HFFc6 (cell line): ENCODE data around the gene CREG1. TPM values are rescaled to one million over a fixed set of nuclear protein-coding genes. Genes with fewer than 3 reads are reported as not detected.

Experiments
- DNase-seq: peaks from one replicate; pipeline ENCODE4 v3.0.0-alpha.2; 2018
- H3K27ac Mint-ChIP-seq: 2 replicates; pipeline ENCODE4 v1.8.0; 2020; ENCODE audit warnings: mild to moderate bottlenecking, mixed read lengths
- H3K27me3 Mint-ChIP-seq: 2 replicates; pipeline ENCODE4 v1.8.0; 2021; ENCODE audit warnings: mild to moderate bottlenecking, moderate library complexity, mixed read lengths; ENCODE audit not compliant: insufficient read depth
- H3K36me3 Mint-ChIP-seq: 2 replicates; pipeline ENCODE4 v1.8.0; 2021; ENCODE audit warnings: low read depth, mixed read lengths
- H3K4me1 Mint-ChIP-seq: 2 replicates; pipeline ENCODE4 v1.8.0; 2020; ENCODE audit warnings: low read depth, mixed read lengths
- H3K4me3 Mint-ChIP-seq: 2 replicates; pipeline ENCODE4 v1.8.0; 2020; ENCODE audit warnings: mild to moderate bottlenecking, moderate library complexity, mixed read lengths
- H3K9me3 Mint-ChIP-seq: 2 replicates; pipeline ENCODE4 v1.8.0; 2020; ENCODE audit warnings: mild to moderate bottlenecking, mixed read lengths
- total RNA-seq, 6 experiments: library from RNA; stranded (reverse); fragmentation: NEBNext Ultra II Directional; extraction: Animal tissue kit (Norgen Biotek cat#: 25700); gene quantifications; 2 replicates in 1 of 6; 3 replicates in 5 of 6; pipeline ENCODE4 v1.2.3, GENCODE V29; 2021
- TF ChIP-seq, protein P1 (sequence below): fragments of 200-600 bp; sonication (generic); IDR thresholded peaks from 2 replicates; pipeline ENCODE4 v1.5.0; 2021; ENCODE audit warnings: antibody characterized with exemption, mild to moderate bottlenecking

Gene CREG1
- total RNA-seq, 6 experiments from 2014 or later = 13.6 to 21.7 (median 16.7) TPM

DNA sequence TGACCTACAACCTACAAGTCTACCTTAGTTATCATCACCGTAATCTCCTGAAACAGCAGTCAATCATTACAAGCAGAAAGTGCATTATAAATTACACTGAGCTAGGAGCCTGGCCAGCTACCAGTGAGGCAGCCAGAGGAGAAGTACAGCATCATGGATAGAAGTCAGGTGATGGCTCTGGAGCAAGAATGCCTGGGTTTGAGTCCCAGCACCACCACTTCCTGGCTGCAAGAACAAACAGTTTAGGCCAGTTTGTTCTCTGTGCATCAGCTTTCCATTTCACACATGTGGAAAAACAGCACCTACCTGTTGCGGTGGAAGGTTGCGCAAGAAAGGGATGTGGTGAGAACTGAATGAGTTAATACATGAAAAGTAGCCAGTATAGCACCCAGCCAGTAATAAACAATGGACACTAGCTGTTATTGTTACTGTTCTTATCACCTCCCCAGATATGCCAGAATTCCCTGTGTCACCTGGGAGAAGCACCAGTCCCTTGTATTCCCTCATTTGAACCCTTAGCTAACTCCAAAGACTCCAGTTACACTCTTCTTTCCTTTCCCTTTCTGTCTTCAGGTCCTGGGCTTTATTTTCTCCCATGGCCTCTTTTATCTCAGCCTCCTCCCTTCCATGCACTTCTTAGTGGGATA is 9.0 kb downstream of the CREG1 start:
- no peaks in the 10 kb centered on the region for H3K36me3 Mint-ChIP-seq
- no peak overlapping the region for H3K4me3 Mint-ChIP-seq
- H3K27me3 Mint-ChIP-seq = no peaks in the 10 kb centered on the region; the same call in none of the 2 replicates
- H3K4me1 Mint-ChIP-seq = peaks cover 5% of the 10 kb centered on the region; the same call in 1 of the 2 replicates
- DNase-seq = no peak
- H3K27ac Mint-ChIP-seq = no peak overlapping the region
- no peaks in the 10 kb centered on the region for H3K9me3 Mint-ChIP-seq
- TF ChIP-seq, protein P1, sequence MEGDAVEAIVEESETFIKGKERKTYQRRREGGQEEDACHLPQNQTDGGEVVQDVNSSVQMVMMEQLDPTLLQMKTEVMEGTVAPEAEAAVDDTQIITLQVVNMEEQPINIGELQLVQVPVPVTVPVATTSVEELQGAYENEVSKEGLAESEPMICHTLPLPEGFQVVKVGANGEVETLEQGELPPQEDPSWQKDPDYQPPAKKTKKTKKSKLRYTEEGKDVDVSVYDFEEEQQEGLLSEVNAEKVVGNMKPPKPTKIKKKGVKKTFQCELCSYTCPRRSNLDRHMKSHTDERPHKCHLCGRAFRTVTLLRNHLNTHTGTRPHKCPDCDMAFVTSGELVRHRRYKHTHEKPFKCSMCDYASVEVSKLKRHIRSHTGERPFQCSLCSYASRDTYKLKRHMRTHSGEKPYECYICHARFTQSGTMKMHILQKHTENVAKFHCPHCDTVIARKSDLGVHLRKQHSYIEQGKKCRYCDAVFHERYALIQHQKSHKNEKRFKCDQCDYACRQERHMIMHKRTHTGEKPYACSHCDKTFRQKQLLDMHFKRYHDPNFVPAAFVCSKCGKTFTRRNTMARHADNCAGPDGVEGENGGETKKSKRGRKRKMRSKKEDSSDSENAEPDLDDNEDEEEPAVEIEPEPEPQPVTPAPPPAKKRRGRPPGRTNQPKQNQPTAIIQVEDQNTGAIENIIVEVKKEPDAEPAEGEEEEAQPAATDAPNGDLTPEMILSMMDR = no peak

DNA sequence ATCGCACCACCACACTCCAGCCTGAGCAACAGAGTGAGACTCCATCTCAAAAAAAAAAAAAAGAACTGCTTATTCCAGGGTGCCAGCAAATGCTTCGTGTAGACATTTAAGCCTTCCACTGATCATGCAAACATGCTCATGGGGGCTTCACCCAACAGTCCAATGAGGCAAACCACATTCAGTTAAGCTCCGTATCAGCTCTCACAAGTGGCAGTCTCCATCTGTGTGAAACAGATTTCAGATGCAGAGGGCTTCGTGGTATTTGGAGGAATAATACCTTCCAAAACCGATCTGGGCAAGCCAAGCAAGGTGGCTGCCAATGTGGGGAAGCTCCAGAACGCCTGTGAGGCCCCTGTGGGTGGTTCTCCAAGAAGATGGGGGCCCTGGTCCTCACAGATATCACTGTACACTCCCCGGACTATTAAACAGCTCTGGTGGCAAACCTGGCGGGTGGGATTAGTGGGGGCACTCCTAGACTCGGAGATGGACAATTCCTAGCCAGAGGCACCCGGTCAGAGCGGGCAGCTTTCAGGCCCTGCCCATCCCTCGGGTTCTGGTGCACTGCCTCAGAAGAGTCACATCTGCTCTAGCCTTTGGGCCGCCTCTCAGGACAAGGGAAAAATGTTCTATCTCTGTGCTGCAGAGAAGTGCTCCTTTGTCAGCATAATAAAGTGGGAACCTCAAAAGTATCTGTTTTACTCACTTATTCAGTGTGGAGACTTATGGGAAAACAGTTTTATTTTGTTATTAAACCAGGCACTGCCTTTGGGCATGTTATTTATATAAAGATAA is 10.2 kb downstream of the CREG1 start:
- DNase-seq = no peak
- Mint-ChIP-seq H3K27ac (no peak overlapping the region), H3K4me3 (no peak overlapping the region), H3K9me3 (no peaks in the 10 kb centered on the region), H3K27me3 (no peaks in the 10 kb centered on the region; the same call in 1 of the 2 replicates), H3K4me1 (0 out of 2 replicates have a peak, but pooled peaks cover 6% of the 10 kb centered on the region), H3K36me3 (no peaks in the 10 kb centered on the region)
- TF ChIP-seq, protein P1 = no peak

DNA sequence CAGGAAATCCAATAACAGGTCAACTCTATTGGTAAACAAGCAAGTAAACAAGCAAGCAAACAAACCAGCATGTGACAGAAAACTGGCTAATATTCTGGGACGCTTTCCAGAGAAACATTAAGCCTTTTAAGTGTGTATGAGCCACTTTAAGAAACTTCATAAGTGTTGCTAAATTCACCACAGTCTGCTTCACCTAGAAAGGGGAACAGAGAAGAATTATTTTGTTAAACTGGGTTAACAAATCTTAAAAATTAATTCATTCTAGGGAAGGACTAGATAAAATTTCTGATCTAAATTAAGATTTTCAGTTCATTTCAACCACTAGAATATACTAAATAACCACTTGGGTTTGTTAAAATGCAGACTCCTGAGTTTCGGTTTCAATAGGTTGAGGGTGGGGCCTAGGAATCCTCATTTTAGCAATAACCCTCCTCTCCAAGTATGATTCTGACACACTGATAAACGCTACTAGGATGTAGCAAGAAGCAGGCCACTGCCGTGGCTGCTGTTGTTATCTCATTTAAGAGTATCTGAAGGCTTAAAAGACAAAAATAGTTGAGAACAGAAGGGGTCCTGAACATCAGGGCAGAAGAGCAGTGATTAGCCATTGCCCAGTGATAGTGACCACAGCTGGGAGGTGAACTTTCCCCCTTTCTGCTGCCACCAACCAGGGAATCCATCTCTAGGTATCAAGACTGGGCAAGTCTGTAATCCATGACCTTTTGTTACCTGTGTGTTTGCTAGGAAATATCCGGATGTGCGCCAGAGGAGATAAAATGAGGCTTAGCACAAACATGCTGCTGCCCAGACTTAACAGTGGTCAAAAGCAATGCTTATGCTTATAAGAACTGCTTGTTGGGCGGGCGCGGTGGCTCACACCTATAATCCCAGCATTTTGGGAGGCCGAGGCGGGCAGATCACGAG is 11.2 kb downstream of the CREG1 start:
- H3K9me3 Mint-ChIP-seq = no peaks in the 10 kb centered on the region
- no peaks in the 10 kb centered on the region for H3K36me3 Mint-ChIP-seq
- no peaks in the 10 kb centered on the region; the same call in 1 of the 2 replicates for H3K27me3 Mint-ChIP-seq
- H3K27ac Mint-ChIP-seq = no peak overlapping the region
- DNase-seq = no peak
- TF ChIP-seq, protein P1 = no peak
- H3K4me3 Mint-ChIP-seq = no peak overlapping the region
- H3K4me1 Mint-ChIP-seq = 0 out of 2 replicates have a peak, but pooled peaks cover 7% of the 10 kb centered on the region

DNA sequence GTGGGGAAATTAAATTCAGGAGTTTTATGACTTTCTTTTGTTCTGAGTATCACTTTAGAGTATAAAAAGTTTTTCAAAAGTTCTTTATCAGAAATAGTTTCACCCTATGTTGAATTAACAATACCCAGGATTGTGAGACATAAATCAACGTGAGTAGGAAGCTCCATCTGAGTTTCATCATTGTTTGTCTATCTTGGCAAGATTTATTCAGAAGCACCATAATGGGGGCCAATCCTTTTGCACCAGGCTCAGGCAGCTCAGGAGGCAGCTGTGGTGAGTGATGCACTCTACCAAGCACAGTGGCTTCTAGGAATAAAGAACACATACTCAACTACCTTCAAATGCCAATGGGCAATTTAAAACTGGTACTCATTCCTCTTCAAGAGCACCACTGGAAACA is 12.0 kb downstream of the CREG1 start:
- no peaks in the 10 kb centered on the region for H3K36me3 Mint-ChIP-seq
- DNase-seq = no peak

More for the DNA sequence above, 12.0 kb downstream of the CREG1 start:
- Mint-ChIP-seq H3K27me3 (peaks cover 2% of the 10 kb centered on the region), H3K4me3 (no peak overlapping the region), H3K4me1 (0 out of 2 replicates have a peak, but pooled peaks cover 7% of the 10 kb centered on the region), H3K9me3 (no peaks in the 10 kb centered on the region), H3K27ac (no peak overlapping the region)
- TF ChIP-seq, protein P1 = no peak
